PC-3 (cell line): ENCODE data around the gene HEPH.

Experiments
- CTCF ChIP-seq: fragments of 300-600 bp; sonication (generic); conservative IDR thresholded peaks from 2 replicates; pipeline ENCODE4 v1.5.1; 2017; ENCODE audit warnings: antibody characterized with exemption, low read depth, mild to moderate bottlenecking, low read length
- EZH2phosphoT487 ChIP-seq: fragments of 300-600 bp; sonication (generic); IDR thresholded peaks from 2 replicates; pipeline ENCODE4 v1.6.1; 2018; ENCODE audit warnings: mild to moderate bottlenecking, antibody characterized with exemption, low read length, borderline replicate concordance

- TF ChIP-seq EZH2phosphoT487 (no peak), CTCF (no peak)
These were observed 13.9 kb upstream of the HEPH start for GRCh38 chrX:66150163-66150562.
